NCI-H187 (cell line): ENCODE results near the gene CDCP1.

Experiments used
- DNase-seq, 2 experiments: peaks; one replicate each; lab custom pipeline; 2025; lab: John Stamatoyannopoulos, UW

The CDCP1 gene

DNA sequence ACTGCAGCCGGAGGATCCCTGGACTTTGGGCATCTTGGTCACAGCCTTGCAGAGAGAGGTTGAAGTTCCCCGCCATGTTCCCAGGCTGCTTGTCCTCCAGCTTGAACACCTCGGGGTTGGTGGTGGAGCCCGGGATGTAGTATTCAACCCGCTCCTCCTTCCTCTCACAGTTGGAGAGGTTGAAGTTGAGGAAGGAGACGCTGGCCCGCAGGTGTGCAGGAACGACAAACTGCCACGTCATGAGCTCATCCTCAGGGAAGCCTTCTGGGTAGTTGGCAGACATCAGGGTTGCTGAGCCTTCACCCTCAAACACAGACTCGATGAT, 35.7 kb downstream of the CDCP1 start:
- no peak for DNase-seq

DNA sequence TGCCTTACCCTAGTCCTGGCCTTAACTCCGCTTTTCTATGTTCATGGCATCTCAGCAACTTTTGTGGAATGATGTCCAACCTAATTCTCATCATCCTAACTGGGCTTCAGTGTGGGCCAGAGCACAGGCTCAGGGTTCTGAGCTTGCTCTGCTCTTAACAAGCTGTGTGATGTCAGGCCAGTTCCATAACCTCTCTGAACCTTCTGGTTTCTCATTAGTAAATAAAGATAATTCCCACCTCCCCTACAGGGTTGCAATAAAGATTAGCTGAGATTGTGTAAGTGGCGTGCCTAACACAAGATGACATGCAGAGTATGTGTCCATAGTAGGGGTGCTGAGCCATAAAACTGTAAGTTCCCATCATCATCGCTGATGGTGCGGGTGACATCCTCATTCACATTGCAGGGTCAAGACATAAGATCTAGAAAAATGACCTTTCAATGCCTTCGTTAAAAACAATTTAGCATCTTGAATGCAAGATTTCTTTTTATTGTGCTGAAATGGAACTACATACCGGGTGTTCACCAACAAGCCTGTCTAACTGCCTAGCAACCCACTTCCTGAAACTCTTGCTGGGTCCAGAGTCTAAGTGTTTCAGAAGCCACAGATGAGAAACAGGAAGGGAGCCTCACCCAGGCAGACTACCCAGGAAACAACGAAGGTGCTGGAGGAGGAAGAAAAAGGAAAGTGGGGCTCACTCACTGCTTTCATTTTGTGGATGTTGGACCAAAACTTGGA, 36.2 kb downstream of the CDCP1 start:
- DNase-seq = no peak

DNA sequence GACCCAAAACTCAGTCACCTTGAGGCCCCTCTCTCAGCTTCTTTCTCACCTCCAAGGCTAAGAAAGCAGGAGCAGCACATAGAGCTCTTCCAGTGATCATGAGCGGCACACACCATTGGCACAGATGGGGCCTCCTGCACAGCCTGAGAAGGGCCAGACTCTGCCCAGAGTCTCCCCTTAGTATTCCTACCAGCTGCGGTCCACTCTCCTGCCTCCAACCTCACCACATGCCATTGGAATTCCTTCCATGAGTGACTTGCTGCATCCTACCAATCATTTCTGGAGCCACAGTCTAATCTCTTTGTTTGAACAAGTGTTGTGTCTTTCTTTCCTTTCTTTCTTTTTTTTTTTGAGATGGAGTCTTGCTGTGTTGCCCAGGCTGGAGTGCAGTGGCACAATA, 39.3 kb downstream of the CDCP1 start:
- DNase-seq = no peak

DNA sequence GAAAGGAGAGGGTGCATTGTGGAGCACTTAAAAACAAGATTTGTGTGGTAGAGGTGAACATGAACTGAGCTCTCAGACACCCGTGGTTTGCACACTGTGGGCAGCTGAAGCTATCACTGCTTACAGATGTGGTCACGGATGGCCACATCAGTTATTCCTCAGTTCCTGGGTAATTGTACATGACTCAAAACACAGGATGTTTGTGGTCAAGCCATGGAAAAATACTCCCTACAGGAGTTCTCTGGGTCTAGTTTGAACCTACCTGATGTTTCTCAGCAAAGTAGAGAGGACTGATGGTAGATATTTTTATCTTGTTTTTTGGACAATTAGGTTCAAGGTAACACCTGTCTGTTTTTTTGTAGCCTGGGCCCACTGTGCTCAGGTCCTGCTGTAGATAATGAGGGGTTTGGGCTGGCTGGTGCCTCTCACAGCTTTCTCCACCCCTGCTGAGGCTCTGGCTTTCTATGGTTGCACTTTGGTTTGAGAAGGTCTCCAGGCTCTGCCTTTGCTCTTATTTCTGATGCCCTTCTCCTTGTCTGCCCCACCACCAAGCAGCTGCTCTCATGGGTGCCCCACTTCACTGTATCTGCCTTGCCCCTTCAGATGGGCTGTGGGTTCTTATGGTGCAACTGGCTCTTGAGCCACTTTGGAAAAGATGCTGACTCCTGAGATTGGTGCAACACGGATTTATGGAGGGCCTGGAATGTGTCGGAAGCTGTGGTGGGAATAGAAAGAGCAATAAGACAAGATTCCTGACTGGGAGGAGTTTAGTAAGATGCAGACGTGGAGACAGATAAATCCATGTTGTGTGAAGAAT, 40.1 kb downstream of the CDCP1 start:
- DNase-seq = no peak

DNA sequence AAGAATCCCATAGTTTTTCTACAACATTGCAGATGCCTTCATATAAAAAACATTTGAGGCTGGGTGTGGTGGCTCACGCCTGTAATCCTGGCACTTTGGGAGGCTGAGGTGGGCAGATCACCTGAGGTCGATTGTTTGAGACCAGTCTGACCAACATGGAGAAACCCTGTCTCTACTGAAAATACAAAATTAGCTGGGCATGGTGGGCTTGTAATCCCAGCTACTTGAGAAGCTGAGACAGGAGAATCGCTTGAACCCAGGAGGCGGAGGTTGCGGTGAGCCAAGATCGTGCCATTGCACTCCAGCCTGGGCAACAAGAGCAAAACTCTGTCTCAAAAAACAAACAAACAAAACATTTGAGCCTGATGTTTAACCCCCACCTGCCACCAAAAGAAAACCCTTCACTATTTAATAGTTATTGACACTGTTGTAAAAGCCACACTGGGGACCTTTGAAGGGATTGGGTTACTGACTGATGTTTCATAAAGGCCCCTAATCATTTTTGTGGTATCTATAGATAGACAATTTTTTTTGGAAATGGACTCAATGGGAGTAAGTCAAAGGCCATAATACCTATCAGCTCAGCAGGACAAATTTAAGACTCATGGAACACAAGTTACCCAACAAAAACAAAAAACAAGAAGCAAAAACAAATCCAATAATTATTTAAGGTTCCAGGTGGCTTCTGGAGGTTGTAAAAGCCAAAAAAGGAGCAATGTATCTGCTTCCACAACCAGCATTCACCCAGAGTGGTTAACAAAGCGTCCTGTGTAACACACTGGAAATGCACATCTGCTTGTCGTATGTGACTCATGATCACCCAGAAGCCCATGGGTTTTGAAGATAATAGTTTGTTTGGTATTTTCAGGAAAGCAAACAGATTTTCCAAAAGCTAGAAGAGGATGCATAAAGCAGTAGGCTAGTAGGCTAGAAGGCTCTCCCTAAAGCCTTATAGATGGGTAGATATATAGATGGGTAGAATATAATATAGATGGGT, 41.2 kb downstream of the CDCP1 start:
- DNase-seq = no peak

DNA sequence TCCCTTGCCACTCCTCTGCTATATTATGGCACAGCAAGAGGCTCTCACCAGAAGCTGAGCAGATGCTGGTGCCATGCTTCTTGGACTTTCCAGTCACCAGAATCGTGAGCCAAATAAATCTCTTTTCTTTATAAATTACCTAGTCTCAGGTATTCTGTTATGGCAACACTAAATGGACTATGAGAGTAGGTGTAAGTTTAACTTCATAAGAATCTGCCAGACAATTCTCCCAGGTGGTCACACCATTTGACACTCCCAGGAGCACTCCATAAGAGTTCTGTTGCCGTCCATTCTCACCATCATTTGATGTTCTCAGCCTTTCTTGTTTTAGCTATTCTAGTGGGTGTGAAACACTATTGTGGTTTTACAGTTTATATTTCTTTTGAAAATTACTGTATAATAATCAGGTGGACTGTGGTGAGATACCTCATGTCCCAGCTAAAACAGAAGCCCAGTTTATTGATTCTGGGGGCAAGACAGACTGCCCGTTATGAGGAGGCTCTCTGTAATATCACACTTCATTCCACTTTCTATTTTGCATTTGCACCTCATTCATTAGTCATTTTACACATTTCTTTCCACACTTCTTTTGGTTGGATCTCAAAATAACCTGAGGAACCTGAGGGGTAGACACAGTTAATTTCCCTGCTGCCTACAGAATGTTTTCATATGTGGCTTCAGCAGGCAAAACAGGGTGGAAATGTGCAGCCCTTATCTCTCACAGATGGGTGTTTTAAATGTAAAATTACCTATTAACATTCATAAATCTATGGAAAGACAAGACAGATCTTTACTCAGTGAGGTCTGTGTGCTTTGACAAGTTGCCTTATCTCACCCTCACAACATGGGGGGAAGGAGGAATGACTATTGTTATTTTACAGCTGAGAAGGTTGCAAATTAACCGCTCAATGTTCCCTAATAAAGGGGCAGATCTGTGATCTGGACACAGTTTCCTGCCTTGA, 42.1 kb downstream of the CDCP1 start:
- no peak for DNase-seq

DNA sequence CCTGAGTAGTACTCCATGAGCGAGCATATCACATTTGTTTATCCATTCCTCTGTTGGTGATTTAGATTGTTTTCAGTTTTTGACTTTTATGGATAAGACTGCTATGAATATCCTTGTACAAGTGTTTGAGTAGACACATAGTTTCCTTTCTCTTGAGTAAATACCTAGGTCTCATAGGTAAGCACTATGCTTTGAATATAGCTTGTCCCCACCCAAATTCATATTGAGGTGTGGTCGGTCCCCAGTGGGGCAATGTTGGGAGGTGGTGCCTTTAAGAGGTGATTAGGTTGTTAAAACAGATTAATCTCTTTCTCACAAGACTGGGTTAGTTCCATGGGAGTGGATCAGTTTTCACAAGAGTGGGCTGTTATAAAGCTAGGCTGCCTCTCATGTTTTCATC, 42.8 kb downstream of the CDCP1 start:
- DNase-seq = no peak

DNA sequence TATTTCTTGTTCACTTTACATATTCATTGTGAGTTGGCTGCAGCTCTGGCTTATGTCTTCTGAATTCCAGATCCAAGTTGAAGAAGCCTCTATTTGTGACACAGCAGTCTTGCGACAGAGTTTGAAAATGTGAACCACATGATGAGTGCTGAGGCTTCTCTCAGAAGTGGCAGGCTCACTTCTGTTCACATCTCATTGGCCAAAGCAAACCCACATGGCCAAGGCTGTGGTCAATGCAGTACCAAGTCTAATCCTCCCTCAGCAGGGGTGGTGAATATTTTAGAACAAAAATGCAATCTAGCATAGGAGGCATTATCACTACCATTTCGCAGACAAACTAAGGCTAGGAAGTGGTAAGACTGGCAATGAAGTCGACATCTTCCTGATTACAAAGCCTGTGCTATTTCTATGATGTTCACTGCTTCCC, 45.2 kb downstream of the CDCP1 start:
- DNase-seq = no peak

DNA sequence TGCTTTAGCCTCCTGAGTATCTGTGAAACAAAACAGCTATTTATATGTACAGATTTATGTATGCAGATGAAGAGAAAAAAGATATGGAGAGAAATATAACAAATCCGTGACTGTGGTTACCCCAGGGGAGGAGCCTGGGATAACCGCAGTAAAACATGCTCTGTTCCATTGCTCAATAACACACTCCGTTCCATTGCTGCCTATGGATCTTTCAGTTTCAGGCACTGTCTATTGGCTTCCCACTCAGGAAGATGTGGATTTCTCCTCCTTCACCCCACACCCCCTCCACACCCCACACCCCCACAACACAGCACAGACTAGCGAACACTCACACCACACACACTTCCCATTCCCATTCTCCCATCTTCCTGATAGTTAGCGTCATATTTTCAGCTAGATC, 47.9 kb downstream of the CDCP1 start:
- no peak for DNase-seq

DNA sequence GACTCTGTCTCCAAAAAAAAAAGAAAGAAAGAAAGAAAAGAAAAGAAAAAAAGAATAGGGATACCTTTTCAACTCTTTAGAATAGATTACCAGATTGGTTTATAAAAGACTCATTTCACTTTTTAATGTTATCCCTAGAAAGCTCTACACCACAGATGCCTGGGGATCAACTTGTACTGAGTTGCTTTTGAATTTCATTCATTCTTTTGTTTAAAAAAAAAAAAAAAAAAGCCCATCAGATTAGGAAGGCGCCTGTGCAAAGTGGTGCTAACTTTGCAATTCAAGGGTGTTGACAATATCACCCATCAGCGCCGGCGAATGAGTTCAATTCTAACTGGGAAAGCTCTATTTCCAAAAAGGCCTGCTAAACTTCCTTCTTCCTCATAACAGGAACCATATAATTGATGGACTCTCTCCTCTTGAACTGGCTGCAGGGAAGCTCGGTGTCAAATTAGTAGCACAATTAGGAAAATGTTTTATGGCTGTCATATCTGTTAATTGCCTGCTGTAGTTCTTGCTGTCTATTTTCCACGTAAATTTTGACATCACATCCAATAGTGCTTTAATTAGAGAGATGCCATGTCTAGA, 48.8 kb downstream of the CDCP1 start:
- no peak for DNase-seq

DNA sequence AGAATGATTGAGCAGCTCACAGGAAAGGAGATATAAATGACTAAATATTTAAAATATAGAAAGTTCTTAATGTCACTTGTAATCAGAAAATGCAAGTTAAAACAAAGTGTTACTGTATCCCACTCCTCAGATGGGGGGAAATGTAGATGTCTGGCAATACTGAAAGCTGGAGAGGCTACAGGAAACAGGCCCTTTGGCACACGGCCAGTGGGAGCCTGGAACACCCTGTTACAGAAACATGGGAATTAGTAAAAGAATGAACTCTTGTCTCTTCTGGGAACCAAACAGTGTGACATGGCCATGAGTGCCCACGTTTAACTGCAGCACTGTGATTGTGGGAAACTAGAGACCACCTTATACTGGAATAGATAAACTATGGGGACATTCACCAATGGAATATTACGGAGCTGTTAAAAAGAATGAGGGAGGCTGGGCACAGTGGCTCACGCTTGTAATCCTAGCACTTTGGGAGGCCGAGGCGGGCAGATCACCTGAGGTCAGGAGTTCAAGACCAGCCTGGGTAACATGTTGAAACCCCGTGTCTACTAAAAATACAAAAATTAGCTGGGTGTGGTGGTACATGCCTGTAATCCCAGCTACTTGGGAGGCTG, 50.2 kb downstream of the CDCP1 start:
- DNase-seq = no peak

DNA sequence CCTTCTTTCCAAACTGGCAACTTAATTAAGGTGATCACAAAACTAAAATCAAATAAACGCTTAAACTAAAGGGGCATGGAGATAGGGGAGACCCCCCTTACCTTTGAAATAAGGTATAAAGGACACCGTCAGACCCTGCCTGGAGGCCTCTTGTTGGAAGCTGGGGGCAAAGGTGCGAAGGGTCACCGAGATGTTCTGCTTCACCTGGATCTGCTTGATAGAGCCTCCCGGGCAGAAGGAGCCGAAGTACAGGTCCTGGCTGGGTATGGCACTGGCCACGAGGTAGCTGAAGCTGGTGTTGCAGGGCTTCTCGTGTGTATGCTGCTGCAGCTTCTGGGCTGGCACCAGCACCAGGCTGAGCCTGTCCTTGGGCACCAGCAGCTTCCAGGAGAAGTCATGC, 53.0 kb downstream of the CDCP1 start:
- no peak for DNase-seq

DNA sequence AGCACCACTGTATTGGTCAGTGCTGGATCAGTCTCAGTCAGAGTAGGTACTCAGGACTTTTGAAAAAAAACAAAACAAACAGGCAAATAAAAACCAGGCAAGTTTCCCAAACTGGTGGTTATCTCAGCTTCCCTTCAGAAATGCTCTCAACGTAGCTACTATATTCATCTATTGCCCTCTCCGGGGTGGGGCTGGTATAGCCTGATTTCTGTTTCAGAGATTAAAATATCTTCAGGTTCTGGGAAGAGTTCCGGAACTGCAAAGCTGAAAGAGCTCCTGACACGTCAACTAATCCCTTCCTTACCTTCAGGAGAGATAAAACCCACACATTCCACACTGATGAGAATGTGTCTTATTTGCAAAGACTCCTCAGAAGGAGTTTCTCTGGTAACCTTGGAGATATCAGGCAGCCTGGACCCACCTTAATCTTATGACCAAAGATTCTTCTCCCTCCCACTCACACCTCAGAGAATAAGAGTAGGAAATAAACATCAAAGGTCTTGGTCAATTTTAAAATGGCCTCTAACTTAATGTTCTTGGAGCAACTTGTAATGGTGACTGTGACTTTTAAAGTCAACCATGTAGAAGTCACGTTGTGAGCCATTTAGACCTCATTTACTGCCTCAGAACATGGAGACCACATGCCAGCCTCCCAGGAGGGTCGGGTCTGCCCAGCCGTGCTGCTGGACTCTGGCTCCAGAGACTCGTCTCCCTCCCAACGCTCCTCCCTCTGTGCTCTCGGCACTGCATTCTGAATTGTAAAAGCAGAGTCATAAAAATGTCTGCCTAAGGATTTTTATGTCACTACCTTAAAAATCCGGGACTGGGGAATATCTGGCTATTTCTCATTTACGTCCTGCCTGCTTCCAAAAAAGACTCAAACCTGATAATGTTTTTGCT, 53.8 kb downstream of the CDCP1 start:
- DNase-seq = no peak

DNA sequence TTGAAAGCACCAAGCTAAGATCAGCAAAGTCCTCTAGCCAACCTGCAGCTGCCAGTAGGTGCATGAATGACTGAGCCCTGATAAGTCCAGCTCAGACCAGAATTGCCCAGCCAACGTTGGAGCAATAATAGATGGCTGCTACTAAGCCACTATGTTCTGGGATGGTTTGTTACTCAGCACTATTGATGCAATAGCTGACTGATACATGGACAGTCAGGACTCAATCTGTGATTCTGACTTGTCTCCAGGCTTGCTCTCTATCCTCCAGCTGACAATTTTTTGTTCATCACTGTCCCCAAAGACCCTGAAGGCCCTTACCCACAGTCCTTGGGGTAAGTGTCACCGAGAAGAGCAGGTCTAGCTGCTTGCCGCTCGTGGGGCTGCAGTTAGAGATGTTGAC, 55.3 kb downstream of the CDCP1 start:
- DNase-seq = no peak

DNA sequence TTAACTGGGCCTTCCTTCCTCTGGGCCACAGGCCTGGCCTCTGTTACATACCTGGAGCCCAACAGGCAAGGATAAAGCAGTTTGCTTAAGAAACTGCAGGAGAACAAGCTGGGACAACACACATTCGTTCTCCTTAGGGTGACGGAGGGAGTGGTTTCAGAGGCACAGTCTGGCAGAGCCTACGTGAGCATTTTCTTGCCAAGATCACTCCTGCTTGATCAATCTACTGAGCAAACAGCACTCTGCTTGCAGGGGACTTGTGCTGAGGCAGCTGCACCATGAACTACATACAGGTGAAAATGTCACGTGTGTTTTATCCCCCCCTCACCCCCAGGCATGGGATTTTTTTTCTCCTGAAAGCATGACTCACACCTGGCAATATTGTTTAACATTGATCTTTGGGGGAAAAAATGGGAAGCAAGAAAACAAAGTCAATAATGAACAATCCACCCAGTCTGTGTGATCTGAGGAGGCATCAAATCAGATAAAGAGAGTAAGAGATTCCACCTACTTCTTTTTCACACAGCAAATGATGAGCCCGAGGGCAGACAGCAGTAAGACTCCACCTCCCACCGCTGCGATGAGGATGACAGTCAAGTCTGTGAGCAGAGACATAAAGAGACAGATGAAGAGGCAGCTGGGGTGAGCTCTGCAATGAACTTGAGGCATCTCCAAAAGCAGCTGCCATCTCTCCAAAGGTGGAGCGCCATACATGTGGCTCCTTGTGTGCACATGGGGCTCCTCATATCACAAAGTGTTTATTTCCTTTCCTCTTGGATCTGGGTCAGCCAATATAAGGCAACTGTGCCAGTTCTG, 57.4 kb downstream of the CDCP1 start:
- DNase-seq = no peak

DNA sequence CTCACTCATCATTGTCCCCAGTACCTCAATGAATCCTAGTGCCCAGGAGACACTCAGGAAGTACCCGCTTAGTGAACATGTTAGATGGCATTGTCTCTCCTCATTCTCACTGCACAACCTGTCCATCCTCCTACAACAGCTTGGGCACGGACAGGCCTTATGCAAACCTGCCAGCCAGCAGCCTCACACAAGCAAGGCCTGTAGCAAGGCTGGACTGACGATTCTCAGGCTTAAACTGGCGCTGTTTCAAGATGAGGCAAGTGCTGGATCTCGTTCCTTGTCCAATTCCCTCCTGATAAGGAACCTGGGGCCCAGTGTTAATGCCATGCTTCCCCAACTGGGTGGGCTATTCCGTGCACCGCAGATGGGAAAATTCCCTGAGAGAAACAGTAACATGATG, 59.0 kb downstream of the CDCP1 start:
- no peak for DNase-seq

DNA sequence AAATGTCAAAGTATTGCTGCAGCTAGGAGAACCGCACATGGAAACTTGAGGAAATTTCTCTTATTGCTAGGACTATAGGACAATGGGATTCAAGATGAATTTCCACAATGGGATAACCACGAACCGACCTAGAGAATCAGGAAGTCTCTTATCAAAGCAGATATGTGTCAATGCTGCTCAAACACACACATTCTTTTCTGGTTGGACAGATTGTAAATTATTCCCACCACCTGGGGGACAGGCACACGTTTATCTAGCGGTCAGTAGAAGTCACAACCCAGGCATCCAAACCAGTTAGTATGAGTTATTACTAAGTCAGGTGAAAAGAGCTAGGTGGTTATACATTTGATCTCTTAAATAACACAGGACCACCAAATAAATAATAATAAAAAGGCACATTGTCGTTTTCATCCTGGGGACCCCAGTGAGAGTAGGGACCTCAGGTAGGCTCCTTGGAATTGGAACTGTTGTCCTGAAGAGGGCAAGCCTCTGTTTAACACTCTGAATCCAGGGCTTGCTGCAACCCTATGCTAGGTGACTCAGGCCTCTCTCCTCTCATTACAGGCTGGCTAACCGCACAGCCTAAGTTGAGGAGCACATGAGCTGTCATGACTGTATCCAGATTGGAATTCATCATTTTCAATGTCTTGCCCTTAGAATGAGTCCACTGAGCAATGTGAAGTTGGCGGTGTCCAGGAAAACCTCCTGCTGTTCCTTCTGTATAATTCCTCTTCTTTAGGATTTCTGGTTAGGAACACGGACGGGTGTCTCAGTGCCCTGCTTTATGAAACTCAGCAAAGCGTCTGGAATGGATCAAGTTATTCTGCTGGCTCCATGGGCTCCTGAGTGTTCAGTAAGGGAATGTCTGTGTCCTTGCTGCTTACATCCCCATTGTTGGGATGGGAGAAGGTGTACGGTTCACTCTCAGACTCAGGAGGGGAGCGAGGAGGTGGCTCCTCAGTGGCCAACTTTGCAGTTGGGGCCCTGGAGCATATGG, 61.1 kb downstream of the CDCP1 start:
- no peak for DNase-seq
